Kidney (tissue), 14 donors: ENCODE results near the gene TTC16. TPM values are rescaled to one million over a fixed set of nuclear protein-coding genes. Genes with fewer than 3 reads are reported as not detected.

Source experiments
- DNase-seq, 5 donors: peaks; one replicate each; pipeline ENCODE4 v3.0.0-alpha.2; 2013 to 2020
- FAIRE-seq: peaks from 2 replicates; lab custom pipeline; 2012; peaks lifted over from hg19 to GRCh38; lab: Jason Lieb, UNC
- H3K27ac ChIP-seq, 2 donors: one replicate each; pipeline ENCODE4 v1.7.0; 2013; ENCODE audit warnings: low read depth in 2 of 2, low read length in 2 of 2, inconsistent platforms in 1 of 2
- H3K27me3 ChIP-seq: one replicate; pipeline ENCODE4 v1.7.1; 2013; ENCODE audit warnings: low read length, inconsistent platforms; ENCODE audit not compliant: control insufficient read depth, insufficient read depth
- H3K36me3 ChIP-seq, 3 donors: one replicate each; pipeline versions ENCODE4 v1.7.0 to v1.7.1; 2013; ENCODE audit warnings: low read length in 3 of 3, control low read depth in 1 of 3, inconsistent platforms in 1 of 3; ENCODE audit not compliant: insufficient read depth in 3 of 3, control insufficient read depth in 2 of 3
- H3K4me1 ChIP-seq, 3 donors: one replicate each; pipeline versions ENCODE4 v1.7.0 to v1.7.1; 2013; ENCODE audit warnings: low read length in 3 of 3, inconsistent platforms in 1 of 3, low read depth in 1 of 3; ENCODE audit not compliant: control insufficient read depth in 2 of 3, insufficient read depth in 2 of 3
- H3K4me3 ChIP-seq, 3 donors: one replicate each; pipeline versions ENCODE4 v1.7.0 to v1.8.1; 2013; ENCODE audit warnings: low read length in 3 of 3, control low read depth in 1 of 3, inconsistent platforms in 1 of 3
- H3K9ac ChIP-seq, 3 donors: one replicate each; pipeline versions ENCODE4 v1.7.0 to v1.7.1; 2013; ENCODE audit warnings: low read length in 3 of 3, control low read depth in 1 of 3, inconsistent platforms in 1 of 3
- H3K9me3 ChIP-seq, 3 donors: one replicate each; pipeline versions ENCODE4 v1.7.0 to v1.7.1; 2013; ENCODE audit warnings: low read length in 3 of 3, control low read depth in 1 of 3, inconsistent platforms in 1 of 3; ENCODE audit not compliant: control insufficient read depth in 2 of 3, insufficient read depth in 1 of 3
- CTCF ChIP-seq: IDR thresholded peaks from 3 replicates; pipeline ENCODE4 v1.5.1; 2012; ENCODE audit warnings: mild to moderate bottlenecking, moderate library complexity, borderline replicate concordance; ENCODE audit not compliant: insufficient read depth; ENCODE audit errors: extremely low read depth
- intact Hi-C: fragments of 100-400 bp; cut with DNase I; formaldehyde crosslinking; loops from one replicate; pipeline ENCODE4 v1.11.1; 2022
- polyA plus RNA-seq: library from polyadenylated mRNA; stranded (reverse); fragments of 350-450 nt; fragmentation: Illumina TruSeq; extraction: RNeasy Lipid Tissue Mini Kit (QIAGEN cat#74804); gene quantifications from one replicate; pipeline ENCODE4 v1.2.3, GENCODE V29; 2014; ENCODE audit warnings: low read depth, low replicate concordance; ENCODE audit not compliant: insufficient read depth
- total RNA-seq: library from RNA; stranded (reverse); fragmentation: NEBNext Ultra II Directional; extraction: Animal tissue kit (Norgen Biotek cat#: 25700); gene quantifications from one replicate; pipeline ENCODE4 v1.2.1, GENCODE V29; 2021
- donor health status: control.
- donor health status: control.
- donor health status: control.
- donor health status: control.
- donor health status: control.
- donor health status: DM: yes; HTN: yes; CAD: no.
- donor health status: Normal renal cell carcinoma (clear cell type).

Gene TTC16
- total and polyA plus RNA-seq, 2 donors from 2014 or later, result 0.32 to 0.72 TPM

DNA sequence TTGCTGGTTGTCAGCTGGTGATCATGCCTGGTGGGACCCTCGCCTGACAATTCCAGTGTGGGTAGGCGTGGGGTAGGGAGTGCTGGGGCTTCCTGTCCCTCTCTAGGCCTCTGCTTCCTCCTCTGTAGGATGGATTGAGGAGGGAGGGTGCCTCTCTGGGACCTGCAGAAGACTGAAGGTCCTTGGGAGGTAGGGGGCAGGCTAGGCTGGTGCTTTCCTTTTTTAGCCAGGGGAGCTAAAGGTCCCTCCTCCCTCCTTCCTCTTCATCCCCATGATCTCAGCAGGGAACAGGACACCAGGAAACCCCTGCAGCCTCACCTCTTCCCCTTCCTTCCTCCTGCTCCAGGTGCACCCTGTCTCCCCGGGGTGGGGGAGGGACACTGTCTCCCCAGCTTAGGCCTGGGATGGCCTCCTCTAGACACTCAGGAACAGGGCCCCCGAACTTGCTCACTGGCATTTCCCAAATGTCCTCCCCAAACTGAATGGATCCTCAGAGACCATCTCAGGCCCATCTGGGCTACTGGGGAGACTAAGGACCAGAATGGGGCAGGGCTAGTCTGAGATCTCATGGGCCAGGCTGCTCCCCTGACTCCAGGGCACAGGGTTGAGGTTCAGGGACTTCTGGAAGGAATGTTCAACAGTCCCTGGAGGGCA lies 54.2 kb downstream of the TTC16 start:
- no peaks in the 10 kb centered on the region for H3K9me3 ChIP-seq
- intact Hi-C loops, result no loop called here
- DNase-seq, result no peak
- no peaks in the 10 kb centered on the region for H3K36me3 ChIP-seq
- H3K4me1 ChIP-seq, result peaks cover 0 to 19% (median 0%) of the 10 kb centered on the region in 3 donors
- no peak for TF ChIP-seq CTCF
- no peak for FAIRE-seq
- H3K9ac ChIP-seq, result peak overlapping the region in 2 of 3 donors; percentile 29 to 38
- peak overlapping the region; percentile 36 to 47 for H3K27ac ChIP-seq
- H3K4me3 ChIP-seq, result peak overlapping the region in 2 of 3 donors; percentile 59 to 71
- H3K27me3 ChIP-seq, result no peaks in the 10 kb centered on the region

DNA sequence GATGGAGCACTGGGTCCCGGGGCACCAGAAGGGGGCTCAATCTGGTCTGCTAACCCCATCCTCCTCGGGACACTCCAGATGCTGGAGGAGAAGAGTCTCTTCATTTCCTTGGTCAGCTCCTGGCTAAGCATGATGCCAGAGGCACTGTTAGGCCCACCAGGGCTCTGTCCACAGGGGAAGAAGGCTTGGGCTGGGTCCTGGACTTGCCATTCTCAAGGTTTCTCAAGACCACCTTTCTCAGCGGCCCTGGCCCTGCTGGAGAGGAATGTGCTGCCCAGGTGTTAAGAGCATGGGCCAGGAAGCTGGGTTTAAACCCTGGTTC lies 54.7 kb downstream of the TTC16 start:
- FAIRE-seq, result no peak
- peak overlapping the region; percentile 31 to 71 (median 59) for H3K4me3 ChIP-seq
- TF ChIP-seq CTCF, result no peak
- peaks cover 0 to 19% (median 0%) of the 10 kb centered on the region in 3 donors for H3K4me1 ChIP-seq
- DNase-seq, result no peak
- H3K9me3 ChIP-seq, result no peaks in the 10 kb centered on the region
- H3K27ac ChIP-seq, result peak overlapping the region; percentile 36 to 47
- H3K9ac ChIP-seq, result peak overlapping the region in 2 of 3 donors; percentile 29 to 38
- intact Hi-C loops, result no loop called here
- no peaks in the 10 kb centered on the region for H3K27me3 ChIP-seq
- H3K36me3 ChIP-seq, result no peaks in the 10 kb centered on the region

DNA sequence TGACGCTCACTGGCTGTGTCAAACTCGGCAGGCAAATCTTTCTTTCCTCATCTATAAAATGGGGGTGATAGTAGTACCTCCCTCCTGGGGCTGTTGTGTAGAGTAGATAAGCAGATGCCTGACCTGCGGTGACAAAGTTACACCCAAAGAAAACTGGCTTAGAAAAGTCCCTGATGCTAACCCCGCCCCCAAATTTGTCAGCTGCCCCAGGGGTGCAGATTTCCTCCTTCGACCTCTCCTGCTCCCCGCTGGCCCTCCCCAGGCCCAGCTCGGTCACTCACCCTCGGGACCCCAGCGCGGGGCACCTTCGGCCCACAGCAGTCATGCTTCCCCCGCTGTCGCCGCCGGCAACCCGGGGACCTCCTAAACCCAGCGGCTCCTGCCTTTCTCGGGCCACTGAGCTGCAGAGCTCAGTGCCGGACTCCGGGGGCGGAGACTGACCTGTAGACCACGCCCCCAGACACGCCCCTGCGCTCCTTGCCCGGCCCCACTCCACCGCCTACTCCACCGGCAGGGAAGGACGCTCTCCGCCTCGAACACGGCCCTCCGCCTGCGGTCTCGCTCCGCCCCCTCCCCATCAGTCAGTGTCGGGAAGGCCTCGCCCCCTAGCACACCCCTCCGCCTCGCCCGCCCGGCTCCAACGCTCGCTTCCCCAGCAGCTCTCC lies 55.2 kb downstream of the TTC16 start:
- intact Hi-C loops, result no loop called here
- Histone ChIP-seq H3K36me3 (no peaks in the 10 kb centered on the region), H3K4me1 (peaks cover 0 to 19% (median 0%) of the 10 kb centered on the region in 3 donors), H3K27ac (peak overlapping the region; percentile 36 to 47), H3K27me3 (no peaks in the 10 kb centered on the region), H3K9me3 (no peaks in the 10 kb centered on the region), H3K4me3 (peak overlapping the region; percentile 31 to 71 (median 59)), H3K9ac (peak overlapping the region in 2 of 3 donors; percentile 29 to 38)
- DNase-seq (peak; percentile 99 to 100 (median 99)), FAIRE-seq (peak; percentile 51)
- TF ChIP-seq CTCF, result no peak
